ENCODE measurements around the gene POLR2E. TPM values are rescaled to one million over a fixed set of nuclear protein-coding genes. Genes with fewer than 3 reads are reported as not detected.
A peak's percentile ranks its signal among the peaks of the same experiment; 100 is the strongest.
"Not testable (repeated sequence)": the region's sequence is repeated elsewhere in the genome, so short reads cannot be mapped to it uniquely, and the experiment has no call there.

Gene POLR2E
- total RNA-seq, 1 donor from 2014 or later, result 205 TPM

DNA sequence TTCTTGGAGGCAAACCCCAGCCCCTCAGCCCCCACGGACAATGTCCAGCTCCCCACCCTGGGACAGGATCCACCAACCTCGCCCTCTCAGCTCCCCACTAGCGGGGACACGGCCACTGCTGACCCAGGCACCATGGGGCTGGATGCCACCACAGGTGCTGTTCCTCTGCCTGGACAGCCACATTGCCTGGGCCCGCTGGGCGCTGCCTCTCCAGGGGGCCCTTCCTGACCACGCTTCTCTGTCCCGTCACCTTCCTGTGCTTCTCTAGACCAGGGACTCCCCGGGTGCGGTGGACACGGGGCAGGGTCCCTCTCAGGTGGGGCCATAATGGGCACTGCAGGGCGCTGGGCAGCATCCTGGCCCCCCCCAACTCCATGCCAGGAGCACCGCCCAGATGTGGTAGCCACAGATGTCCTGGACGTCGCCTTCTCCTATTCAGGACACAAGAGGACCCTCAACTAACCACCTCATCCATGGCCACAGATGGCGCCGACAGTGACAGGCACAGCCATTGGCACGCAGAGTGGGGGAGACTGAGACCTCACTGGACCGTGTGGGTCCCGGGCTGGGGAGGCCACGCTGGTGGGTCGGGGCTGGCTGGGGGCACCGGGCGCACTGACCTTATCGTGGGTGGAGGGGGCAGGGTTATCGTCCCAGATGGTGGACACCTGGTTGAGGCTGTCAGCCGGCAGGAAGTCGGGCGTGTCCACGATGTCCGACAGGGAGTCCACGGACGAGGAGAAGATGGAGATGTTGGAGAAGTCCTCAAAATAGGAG lies 32.0 kb upstream of the POLR2E start:
- no peak for DNase-seq (ENCODE audit: low spot score)

DNA sequence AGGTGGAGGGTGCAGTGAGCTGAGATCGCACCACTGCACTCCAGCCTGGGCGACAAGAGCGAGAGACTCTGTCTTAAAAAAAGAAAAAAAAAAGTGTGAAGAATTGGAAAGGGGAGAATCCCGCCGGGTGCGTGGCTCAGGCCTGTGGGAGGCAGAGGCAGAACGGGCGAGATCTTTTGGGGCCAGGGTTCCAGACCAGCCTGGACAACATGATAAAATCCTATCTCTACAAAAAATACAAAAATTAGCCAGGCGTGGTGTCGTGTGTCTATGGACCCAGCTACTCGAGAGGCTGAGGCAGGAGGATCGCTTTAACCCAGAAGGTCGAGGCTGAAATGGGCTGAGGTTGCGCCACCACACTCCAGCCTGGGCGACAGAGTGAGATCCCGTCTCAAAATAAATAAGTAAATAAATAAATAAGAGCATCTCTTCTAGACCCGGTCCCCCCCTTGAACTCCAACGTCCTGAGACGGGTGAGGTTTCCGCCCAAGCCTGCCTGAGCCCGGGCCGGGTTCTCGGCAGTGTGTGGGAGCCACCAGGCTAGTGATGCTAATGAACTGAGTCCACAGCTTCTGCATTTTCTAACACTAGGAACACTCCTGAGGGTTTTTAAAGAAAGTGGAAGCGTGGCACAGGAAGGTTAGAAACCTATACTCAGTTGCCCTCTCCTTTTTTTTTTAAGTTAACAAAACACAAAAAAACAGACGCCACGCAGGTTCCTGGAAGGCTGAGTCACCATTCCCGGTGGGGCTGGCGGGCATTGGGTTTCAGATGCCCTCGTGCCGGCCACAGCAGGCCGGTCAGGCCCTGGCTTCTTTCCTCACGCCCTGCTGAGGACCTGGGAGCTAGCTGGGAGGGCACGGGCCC lies 30.7 kb upstream of the POLR2E start:
- no peak for DNase-seq (ENCODE audit: low spot score)

DNA sequence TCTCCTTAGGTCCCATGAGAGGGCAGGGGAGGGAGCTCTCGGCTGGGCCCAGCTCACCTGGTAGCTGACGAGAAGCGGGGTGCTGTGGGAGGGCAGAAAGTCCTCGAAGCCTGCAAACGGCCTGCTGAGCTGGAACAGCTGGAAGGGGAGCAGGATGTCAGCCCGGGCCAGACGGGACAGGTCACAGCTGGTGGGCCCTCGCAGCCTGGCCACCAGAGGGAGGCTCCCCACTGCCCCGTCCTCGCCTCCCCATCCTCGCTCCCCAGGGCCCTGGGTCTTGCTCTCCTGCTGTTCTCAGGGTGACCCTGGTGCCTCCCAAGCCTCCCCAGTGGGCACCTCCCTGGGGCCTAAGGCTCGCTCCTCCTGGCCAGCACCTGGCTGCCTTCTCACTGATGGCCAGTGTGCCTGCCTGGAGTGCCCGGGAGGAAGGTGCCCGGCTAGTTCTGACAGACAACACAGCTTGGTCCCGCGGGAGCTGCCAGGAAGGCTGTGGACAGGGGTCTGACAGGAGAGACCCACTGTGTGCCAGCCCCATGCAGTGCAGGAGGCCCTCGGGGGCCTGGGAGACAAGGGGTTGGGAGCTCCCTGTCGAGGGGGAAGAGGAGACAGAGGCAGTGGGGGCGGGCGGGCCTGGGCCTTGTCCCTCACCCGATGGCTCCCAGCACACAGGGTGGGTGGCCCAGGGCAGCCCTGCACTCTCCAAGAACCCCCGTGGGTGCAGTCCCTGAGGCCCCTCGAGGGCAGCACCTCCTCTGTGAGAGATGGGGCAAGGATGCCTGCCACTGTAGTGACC lies 28.9 kb upstream of the POLR2E start:
- no peak for DNase-seq (ENCODE audit: low spot score)

DNA sequence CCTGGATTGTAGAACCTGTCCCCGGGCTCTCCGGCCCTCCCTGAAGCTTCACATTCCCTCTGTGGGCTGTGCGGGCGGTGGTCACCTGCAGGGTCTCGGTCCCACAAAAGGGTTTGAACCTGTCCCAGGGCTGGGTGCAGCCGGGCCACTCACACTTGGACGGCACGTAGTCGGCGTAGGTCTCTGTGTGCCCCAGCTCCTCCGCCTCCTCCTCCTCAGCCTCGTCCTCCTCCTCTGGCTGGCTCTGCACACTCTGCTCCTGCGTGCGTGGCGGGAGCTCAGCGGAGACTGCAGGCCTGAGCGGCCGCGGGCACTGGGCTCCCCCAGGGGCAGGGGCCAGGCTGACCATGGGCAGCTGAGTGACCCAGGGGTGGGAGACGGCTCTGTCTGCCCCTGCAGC lies 28.2 kb upstream of the POLR2E start:
- no peak for DNase-seq (ENCODE audit: low spot score)

DNA sequence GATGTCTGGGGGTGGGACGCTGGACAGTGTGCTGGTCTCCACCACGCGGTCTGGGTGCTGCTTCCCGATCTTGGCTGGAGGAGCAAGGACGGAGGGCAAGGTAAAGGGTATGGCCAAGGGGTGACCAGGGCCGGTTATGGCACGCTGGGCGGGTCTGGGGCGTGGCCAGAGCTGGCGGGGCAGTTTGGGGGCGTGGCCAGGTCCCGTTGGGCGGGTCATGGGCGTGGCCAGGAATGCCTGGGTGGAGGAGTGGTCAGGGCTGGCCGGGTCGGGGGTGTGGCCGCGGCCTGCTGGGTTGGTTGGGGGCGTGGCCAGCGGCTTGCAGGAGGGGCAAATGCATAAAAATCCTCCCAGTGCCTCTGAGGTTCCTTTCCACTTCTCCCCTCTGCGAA lies 27.8 kb upstream of the POLR2E start:
- no peak for DNase-seq (ENCODE audit: low spot score)

DNA sequence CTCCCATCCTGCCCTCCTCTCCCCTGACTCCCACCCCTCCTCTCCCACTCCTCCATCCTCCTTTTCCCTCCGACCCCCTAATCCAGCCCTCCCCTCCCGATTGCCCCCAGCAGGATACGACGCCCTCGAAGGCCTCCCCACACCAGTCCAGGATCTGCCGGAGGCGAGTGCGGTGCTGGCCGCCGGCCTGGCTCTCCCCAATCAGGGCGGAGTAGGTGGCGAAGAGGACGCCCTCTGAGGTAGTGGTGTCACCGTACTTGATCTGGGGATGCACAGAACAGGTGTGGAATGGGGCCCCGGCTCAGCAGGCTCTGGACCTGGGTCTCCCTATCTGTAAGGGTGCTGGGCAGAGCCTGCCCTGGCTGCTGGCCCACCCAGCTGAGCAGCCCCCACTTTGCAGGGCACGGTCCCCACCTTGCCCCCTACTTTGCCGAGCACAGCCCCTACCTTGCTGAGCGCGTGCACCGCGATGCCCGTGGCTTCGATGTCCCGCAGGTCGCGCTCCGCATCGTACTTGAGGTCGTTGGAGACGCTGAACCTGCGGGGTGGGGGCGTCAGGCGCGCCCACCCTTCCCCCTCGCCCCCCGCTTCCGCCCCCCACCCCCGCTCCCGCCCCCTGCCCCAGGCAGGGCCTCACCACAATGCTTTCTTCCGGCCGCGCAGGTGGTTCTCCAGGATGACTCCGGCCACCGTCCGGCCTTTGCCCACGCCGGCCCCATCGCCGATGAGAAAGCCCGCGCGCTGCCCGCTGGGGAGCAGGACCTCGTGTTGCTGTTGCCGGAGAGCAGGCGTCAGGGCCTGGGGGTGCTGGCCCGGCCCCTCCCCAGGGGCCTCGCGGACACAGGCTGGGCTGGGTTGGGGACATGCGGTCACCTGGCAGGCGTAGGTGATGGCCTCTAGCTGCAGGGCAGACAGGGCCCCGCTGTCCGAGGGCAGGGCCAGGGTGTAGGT lies 27.1 kb upstream of the POLR2E start:
- DNase-seq (ENCODE audit: low spot score), result no peak

DNA sequence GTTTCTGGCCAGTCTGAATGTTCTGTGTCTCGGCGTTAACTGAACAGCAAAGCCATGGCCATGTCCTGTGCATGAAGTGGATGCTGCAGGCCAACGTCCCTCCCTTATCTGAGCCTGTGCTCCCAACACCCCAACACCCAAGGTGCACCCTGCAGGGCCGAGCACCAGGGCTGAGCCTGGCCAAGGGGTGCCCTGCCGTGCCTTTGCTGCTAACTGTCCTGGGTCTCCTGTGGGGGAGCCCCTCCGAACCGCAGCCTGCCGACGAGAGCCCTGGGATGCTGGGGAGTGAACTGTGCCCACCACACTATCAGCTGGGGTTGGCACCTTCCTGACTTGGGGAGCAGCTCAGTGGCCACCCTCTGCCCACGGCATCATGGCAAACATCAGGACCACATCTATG lies 26.2 kb upstream of the POLR2E start:
- DNase-seq (ENCODE audit: low spot score), result no peak

DNA sequence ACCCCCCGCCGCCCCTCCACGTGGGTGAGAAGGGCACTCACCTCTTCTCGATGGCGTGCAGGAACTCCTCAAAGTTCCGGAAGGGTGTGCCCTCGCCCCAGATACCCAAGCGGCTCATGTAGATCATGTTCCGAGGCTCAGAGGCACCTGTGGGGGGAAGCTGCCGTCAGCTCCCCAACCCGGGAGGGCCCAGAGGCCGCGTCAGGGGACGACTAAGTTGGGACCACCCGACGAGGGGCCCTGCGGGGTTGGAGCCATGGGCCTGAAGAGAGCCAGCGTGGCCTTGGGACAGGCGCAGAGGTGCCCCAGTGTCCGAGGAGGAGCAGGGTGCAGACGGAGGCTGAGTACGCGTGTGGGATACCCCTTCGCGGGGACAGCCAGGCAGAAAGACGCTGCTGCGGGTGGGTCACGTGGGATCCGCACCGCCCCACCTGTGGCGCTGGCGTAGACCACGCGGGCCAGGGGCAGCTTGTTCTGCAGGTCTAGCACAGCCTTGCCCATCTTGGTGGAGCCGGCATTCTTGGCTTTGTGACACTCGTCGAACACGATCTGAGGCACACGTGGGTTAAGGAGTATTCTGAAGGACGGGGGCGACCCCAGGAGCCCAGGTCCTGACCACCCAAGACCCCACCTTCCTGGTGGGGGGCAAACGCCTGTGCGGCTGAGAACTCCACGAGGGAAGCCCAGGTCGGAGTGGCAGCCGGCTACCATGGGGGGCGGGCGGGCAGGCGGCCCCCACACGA lies 24.5 kb upstream of the POLR2E start:
- no peak for DNase-seq (ENCODE audit: low spot score)

DNA sequence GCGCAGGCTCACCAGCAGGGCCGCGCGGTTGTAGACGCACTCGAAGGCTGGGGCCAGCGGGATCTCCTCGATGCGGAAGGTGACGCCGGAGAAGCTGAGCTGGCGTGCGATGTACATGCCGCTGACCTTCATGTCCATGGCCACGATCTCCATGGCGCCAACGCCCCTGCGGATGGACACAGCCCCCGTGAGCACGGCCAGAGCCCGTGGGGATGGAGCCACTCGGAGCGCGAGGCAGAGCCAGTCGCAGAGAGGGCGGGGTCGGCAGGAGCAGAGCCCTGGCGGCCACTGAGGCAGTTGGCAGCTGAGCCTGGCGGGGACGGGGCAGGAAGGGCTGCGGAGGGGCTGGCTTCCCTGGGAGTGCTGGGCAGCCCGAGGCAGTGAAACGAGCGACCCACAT lies 23.8 kb upstream of the POLR2E start:
- no peak for DNase-seq (ENCODE audit: low spot score)

DNA sequence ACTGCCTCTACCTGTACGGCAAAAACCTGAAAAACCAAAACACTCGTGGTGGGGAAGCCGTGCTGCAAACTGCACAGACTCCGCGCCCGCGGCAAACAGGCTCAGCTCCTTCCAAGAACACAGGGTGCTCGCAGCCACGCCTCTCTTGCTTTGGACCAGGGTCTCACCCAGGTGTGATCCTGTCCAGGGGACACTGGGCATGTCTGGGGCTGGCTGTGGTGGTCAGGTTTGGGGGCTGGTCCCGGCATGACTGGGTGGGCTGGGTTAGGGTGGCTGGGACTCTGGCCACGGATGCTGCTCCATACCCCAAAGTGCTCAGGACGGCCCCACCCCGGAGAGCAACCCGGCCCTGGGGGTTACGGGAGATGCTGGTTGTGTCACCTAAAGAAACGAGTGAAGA lies 22.5 kb upstream of the POLR2E start:
- no peak for DNase-seq (ENCODE audit: low spot score)

DNA sequence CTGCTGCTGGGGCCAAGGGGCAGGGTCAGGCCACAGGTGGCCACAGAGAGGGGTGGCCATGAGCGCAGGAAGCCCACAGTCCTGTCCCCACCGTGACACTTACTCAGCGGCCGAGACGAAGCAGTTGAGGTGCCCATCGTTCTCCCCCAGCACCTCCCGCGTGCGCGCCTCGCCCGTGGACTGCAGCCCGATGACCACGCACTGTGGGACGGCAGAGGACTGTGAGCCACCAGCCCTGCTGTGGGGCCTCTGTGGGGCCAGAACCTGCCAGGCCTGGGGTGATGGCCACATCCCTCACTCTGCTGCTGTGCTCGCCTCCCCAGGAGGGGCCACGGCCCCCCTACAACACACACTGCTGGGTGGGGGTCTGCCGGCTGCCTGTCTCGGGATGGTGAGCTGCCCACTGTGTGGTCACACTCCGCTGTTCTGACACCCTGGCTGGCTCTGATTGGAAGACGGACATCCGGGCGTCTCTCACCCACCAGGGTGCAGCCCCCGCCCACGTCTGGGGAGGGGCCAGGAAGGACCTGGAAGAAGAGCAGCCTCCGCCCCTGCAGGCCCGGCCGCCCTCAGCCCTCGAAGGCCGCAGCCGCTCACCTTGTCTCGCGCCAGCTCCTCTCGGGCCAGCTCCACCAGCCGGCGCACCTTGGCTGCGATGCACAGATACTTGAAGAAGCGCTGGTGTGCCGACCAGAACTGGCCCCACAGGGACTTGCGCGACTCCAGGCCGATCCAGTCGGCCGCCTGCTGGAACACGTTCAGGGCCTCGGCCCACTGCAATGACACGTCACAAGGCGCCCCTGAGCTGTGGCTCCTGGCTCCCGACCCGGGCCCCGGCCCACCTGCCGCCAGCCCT lies 21.8 kb upstream of the POLR2E start:
- DNase-seq (ENCODE audit: low spot score), result no peak

DNA sequence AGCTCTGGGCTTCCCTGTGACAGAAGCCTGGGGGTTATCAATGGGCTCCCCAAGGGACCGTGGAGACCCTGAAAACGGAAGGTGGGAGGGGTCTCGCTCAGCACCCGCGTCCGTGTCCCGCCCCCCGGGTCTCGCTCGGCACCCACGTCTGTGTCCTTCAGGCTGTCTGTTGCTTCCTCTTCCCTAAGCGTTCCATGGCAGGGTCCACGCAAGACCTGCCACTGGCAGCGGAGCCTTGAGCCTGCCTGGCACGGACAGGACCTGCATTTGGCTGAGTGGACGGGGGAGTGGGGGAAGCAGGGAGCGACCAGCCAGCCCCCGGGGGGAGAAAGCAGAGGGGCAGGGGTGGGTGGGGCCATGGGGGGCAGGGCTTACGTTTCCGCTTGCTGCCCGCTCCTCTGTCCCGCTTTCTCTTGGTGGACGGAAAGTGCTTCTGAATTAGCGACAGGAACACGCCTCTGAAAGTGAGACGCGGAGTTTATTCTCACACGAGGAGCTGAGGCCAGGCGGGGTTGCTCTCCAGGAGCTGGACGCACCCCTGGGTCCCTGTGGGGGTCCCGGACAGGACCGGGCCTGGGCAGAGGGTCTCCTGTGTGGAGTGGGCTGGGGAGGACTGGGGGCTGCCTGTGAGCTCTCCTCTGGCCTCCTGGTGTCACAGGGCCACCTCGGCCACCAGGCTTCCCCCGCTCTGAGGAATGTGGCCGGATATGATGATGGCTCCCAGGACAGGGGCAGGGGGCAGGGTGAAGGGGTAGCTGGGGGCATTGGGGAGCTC lies 20.7 kb upstream of the POLR2E start:
- no peak for DNase-seq (ENCODE audit: low spot score)

DNA sequence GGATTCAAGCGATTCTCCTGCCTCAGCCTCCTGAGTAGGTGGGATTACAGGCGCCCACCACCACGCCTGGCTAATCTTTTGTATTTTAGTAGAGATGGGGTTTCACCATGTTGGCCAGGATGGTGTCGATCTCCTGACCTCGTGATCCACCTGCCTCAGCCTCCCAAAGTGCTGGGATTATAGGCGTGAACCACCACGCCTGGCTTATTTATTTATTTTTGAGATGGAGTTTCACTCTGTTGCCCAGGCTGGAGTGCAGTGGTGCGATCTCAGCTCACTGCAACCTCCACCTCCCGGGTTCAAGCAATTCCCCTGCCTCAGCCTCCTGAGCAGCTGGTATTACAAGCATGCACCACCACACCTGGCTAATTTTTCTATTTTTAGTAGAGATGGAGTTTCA lies 19.6 kb upstream of the POLR2E start:
- DNase-seq (ENCODE audit: low spot score), result not testable (repeated sequence)

DNA sequence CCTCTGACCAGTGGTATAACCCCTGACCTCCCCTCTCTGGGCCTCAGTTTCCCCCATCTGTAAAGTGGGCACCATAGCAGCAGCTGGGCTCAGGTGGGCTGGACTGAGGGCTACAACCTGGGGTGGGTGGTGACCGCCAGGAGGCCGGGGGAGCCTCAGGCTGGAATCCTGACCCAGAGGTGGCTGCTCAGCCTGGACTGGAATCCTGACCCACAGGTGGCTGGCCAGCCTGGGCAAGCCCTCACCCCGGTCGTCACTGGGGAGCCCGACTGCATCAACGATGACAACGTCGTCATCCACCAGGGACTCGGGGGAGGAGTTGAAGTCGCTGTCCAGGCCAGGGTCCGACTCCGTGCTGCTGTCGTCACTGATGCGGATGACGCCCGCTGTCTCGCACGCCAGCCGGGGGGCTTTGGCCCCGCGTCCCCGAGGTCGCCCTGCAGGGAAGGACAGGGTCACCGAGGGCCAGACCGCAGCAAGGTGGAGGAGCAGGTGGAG lies 18.9 kb upstream of the POLR2E start:
- no peak for DNase-seq (ENCODE audit: low spot score)

DNA sequence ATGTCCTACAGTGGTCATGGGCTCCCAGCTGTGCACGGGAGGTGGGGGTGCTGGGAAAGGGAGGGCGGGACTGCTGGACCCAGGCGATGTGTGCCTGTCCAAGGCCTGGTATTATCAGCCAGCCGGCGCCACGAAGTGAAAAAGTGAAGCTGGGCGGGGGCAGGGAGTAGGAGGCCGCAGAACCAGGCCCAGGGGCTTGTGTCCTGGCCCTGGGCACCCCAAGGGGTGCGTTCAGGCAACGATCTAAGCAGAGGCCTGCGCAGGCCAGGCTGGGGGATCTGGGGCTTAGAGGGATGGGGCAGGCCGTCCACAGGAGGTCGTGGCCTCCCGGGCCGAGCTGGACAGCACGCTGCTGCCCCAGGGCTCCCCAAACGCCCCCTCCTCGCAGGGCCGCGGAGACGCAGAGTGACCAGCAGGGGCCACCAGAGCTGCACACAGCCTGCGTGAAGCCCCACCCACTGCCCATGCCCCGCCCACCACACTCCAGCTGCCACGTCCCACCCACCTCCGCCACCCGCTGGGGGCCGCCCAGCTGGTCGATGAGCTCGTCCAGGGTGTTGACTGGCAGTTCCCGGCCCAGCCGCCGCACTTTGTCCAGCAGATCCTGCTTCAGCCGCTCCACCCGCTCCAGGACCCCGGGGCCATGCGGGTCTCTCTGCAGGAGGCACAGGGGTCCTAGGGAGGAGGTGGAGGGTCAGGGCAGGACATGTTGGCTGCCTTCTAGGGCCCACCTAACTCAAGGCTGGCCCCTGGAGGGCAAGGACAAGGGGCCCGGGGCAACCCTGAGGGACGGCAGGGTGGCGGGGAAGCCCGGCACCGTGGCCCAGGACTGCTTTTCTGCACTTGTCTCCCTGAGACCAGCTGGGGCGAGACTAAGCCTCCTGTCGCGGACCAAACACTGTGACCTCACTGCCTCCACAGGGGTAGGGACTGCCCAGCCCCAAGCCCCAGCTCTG lies 18.1 kb upstream of the POLR2E start:
- peak; percentile 98 for DNase-seq (ENCODE audit: low spot score)

DNA sequence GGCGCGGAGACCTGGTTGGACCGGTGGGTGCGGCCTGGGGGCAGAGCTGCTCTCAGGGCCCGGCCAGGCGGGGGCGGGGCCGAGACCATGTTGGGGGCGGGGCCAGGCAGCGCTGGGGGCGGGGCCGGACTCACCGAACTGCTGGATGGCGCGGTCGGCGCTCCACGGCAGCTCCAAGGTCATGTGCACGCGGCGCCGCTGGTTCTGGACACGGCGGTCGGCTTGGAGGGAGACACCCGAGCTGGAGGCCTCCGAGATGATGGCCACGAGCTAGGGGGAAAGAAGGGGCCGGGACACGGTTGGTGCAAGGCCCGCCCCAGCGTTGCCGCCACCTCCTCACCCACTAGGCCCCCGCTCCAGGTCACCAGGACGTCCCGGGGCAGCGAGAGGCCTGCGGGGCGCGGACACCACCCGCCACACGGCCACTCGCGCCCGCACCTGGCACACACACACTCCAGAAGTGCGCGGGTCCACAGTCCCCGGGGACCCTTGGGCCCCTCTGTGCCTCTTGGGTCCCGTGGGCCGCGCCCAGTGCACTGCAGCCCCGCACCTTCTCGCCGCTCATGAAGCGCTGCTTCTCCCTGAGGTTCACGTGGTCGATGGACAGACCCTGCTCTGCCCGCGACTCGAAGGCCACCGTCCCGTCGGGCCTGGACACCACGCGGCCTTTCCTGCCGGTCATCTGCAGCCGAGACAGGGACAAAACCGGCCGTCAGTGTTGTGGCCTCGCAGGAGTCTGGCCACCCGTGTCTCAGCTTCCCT lies 17.3 kb upstream of the POLR2E start:
- no peak for DNase-seq (ENCODE audit: low spot score)
